T-helper 2 cell treated with Interferon-gamma antibody and Interleukin-4, amounts not matched to agents 5 μg/mL and 100 μg/mL, for 36 hours (primary cell): ENCODE measurements around the gene PHF3.
"Not testable (repeated sequence)": the region's sequence is repeated elsewhere in the genome, so short reads cannot be mapped to it uniquely, and the experiment has no call there.

Experiments
- DNase-seq: peaks from one replicate; pipeline ENCODE4 v3.0.0; 2021; ENCODE audit warnings: low spot score
- H3K27ac Mint-ChIP-seq: one replicate; pipeline ENCODE4 v1.8.0; 2021; ENCODE audit warnings: mild to moderate bottlenecking, mixed read lengths
- H3K27me3 Mint-ChIP-seq: one replicate; pipeline ENCODE4 v1.8.0; 2021; ENCODE audit warnings: low read depth, mixed read lengths
- H3K36me3 Mint-ChIP-seq: one replicate; pipeline ENCODE4 v1.8.0; 2021; ENCODE audit warnings: low read depth, mixed read lengths
- H3K4me1 Mint-ChIP-seq: one replicate; pipeline ENCODE4 v1.8.0; 2021; ENCODE audit warnings: low read depth, mixed read lengths
- H3K4me3 Mint-ChIP-seq: one replicate; pipeline ENCODE4 v1.8.0; 2022; ENCODE audit warnings: mild to moderate bottlenecking, moderate library complexity, mixed read lengths
- H3K9me3 Mint-ChIP-seq: one replicate; pipeline ENCODE4 v1.8.0; 2021; ENCODE audit warnings: mixed read lengths

Gene PHF3

GRCh38 chr6:63705707-63706106, 70.1 kb downstream of the PHF3 start:
- peak overlapping the region; percentile 8 for H3K4me3 Mint-ChIP-seq
- no peaks in the 10 kb centered on the region for H3K27me3 Mint-ChIP-seq
- no peak for DNase-seq
- H3K9me3 Mint-ChIP-seq = no peaks in the 10 kb centered on the region
- peaks cover 27% of the 10 kb centered on the region for H3K4me1 Mint-ChIP-seq
- H3K36me3 Mint-ChIP-seq = peaks cover 64% of the 10 kb centered on the region
- H3K27ac Mint-ChIP-seq = peak overlapping the region; percentile 55

GRCh38 chr6:63706630-63707029, 71.0 kb downstream of the PHF3 start:
- H3K27me3 Mint-ChIP-seq = no peaks in the 10 kb centered on the region
- DNase-seq = no peak
- peaks cover 68% of the 10 kb centered on the region for H3K36me3 Mint-ChIP-seq
- H3K4me3 Mint-ChIP-seq = no peak overlapping the region
- peaks cover 27% of the 10 kb centered on the region for H3K4me1 Mint-ChIP-seq
- no peaks in the 10 kb centered on the region for H3K9me3 Mint-ChIP-seq
- no peak overlapping the region for H3K27ac Mint-ChIP-seq

GRCh38 chr6:63708631-63709030, 73.0 kb downstream of the PHF3 start:
- peaks cover 29% of the 10 kb centered on the region for H3K4me1 Mint-ChIP-seq
- H3K27me3 Mint-ChIP-seq = no peaks in the 10 kb centered on the region
- no peak overlapping the region for H3K27ac Mint-ChIP-seq
- DNase-seq = no peak
- no peak overlapping the region for H3K4me3 Mint-ChIP-seq
- peaks cover 72% of the 10 kb centered on the region for H3K36me3 Mint-ChIP-seq
- H3K9me3 Mint-ChIP-seq = no peaks in the 10 kb centered on the region

- Mint-ChIP-seq H3K4me3 (no peak overlapping the region), H3K36me3 (peaks cover 70% of the 10 kb centered on the region)
Observed at GRCh38 chr6:63709148-63709547, 73.5 kb downstream of the PHF3 start.

GRCh38 chr6:63713332-63713731, 77.7 kb downstream of the PHF3 start:
- Mint-ChIP-seq H3K9me3 (no peaks in the 10 kb centered on the region), H3K4me3 (no peak overlapping the region), H3K36me3 (peaks cover 38% of the 10 kb centered on the region), H3K27me3 (no peaks in the 10 kb centered on the region), H3K27ac (no peak overlapping the region), H3K4me1 (peaks cover 6% of the 10 kb centered on the region)
- no peak for DNase-seq

More at GRCh38 chr6:63709148-63709547, 73.5 kb downstream of the PHF3 start:
- no peaks in the 10 kb centered on the region for H3K27me3 Mint-ChIP-seq
- no peaks in the 10 kb centered on the region for H3K9me3 Mint-ChIP-seq
- no peak overlapping the region for H3K27ac Mint-ChIP-seq
- peaks cover 30% of the 10 kb centered on the region for H3K4me1 Mint-ChIP-seq
- no peak for DNase-seq

GRCh38 chr6:63714091-63714490, 78.5 kb downstream of the PHF3 start:
- Mint-ChIP-seq H3K36me3 (peaks cover 36% of the 10 kb centered on the region), H3K4me1 (peaks cover 6% of the 10 kb centered on the region), H3K27me3 (no peaks in the 10 kb centered on the region), H3K27ac (no peak overlapping the region), H3K9me3 (no peaks in the 10 kb centered on the region), H3K4me3 (no peak overlapping the region)
- DNase-seq = no peak

- Mint-ChIP-seq H3K4me1 (peaks cover 6% of the 10 kb centered on the region), H3K9me3 (no peaks in the 10 kb centered on the region), H3K36me3 (peaks cover 22% of the 10 kb centered on the region), H3K4me3 (no peak overlapping the region), H3K27ac (no peak overlapping the region), H3K27me3 (no peaks in the 10 kb centered on the region)
- DNase-seq = no peak
Observed at GRCh38 chr6:63716169-63716568, 80.6 kb downstream of the PHF3 start.

- Mint-ChIP-seq H3K36me3 (no peaks in the 10 kb centered on the region), H3K27ac (no peak overlapping the region), H3K9me3 (no peaks in the 10 kb centered on the region), H3K27me3 (no peaks in the 10 kb centered on the region), H3K4me1 (no peaks in the 10 kb centered on the region), H3K4me3 (no peak overlapping the region)
- DNase-seq = no peak
Observed at GRCh38 chr6:63721181-63721580, 85.6 kb downstream of the PHF3 start.

GRCh38 chr6:63724721-63725120, 89.1 kb downstream of the PHF3 start:
- Mint-ChIP-seq H3K36me3 (no peaks in the 10 kb centered on the region), H3K9me3 (no peaks in the 10 kb centered on the region), H3K4me3 (no peak overlapping the region), H3K4me1 (no peaks in the 10 kb centered on the region), H3K27me3 (no peaks in the 10 kb centered on the region), H3K27ac (no peak overlapping the region)
- DNase-seq = no peak

GRCh38 chr6:63730311-63730710, 94.7 kb downstream of the PHF3 start:
- no peak overlapping the region for H3K4me3 Mint-ChIP-seq
- no peaks in the 10 kb centered on the region for H3K36me3 Mint-ChIP-seq
- H3K27ac Mint-ChIP-seq = no peak overlapping the region
- no peak for DNase-seq
- no peaks in the 10 kb centered on the region for H3K27me3 Mint-ChIP-seq
- H3K4me1 Mint-ChIP-seq = no peaks in the 10 kb centered on the region
- no peaks in the 10 kb centered on the region for H3K9me3 Mint-ChIP-seq

GRCh38 chr6:63731930-63732329, 96.3 kb downstream of the PHF3 start:
- no peak overlapping the region for H3K27ac Mint-ChIP-seq
- H3K9me3 Mint-ChIP-seq = peaks cover 5% of the 10 kb centered on the region
- H3K4me1 Mint-ChIP-seq = no peaks in the 10 kb centered on the region
- no peaks in the 10 kb centered on the region for H3K36me3 Mint-ChIP-seq
- DNase-seq = no peak
- no peak overlapping the region for H3K4me3 Mint-ChIP-seq
- H3K27me3 Mint-ChIP-seq = no peaks in the 10 kb centered on the region

- H3K4me3 Mint-ChIP-seq = no peak overlapping the region
- no peaks in the 10 kb centered on the region for H3K27me3 Mint-ChIP-seq
- H3K4me1 Mint-ChIP-seq = no peaks in the 10 kb centered on the region
- DNase-seq = no peak
- no peak overlapping the region for H3K27ac Mint-ChIP-seq
- no peaks in the 10 kb centered on the region for H3K36me3 Mint-ChIP-seq
- peaks cover 5% of the 10 kb centered on the region for H3K9me3 Mint-ChIP-seq
Observed at GRCh38 chr6:63732336-63732735, 96.7 kb downstream of the PHF3 start.

GRCh38 chr6:63734923-63735322, 99.3 kb downstream of the PHF3 start:
- no peak overlapping the region for H3K27ac Mint-ChIP-seq
- DNase-seq = no peak
- no peaks in the 10 kb centered on the region for H3K27me3 Mint-ChIP-seq
- H3K36me3 Mint-ChIP-seq = no peaks in the 10 kb centered on the region
- no peak overlapping the region for H3K4me3 Mint-ChIP-seq
- H3K9me3 Mint-ChIP-seq = peaks cover 5% of the 10 kb centered on the region
- no peaks in the 10 kb centered on the region for H3K4me1 Mint-ChIP-seq

GRCh38 chr6:63738190-63738589, 102.6 kb downstream of the PHF3 start:
- H3K27me3 Mint-ChIP-seq, H3K27ac Mint-ChIP-seq, DNase-seq, H3K4me1 Mint-ChIP-seq, H3K36me3 Mint-ChIP-seq, H3K4me3 Mint-ChIP-seq, H3K9me3 Mint-ChIP-seq: not testable (repeated sequence)

GRCh38 chr6:63739094-63739687, 103.6 kb downstream of the PHF3 start:
- H3K27ac Mint-ChIP-seq = no peak overlapping the region
- no peaks in the 10 kb centered on the region for H3K27me3 Mint-ChIP-seq

More at GRCh38 chr6:63739094-63739687, 103.6 kb downstream of the PHF3 start:
- H3K36me3 Mint-ChIP-seq = no peaks in the 10 kb centered on the region
- H3K4me1 Mint-ChIP-seq = no peaks in the 10 kb centered on the region
- no peak overlapping the region for H3K4me3 Mint-ChIP-seq
- peaks cover 5% of the 10 kb centered on the region for H3K9me3 Mint-ChIP-seq
- DNase-seq = no peak
